HG03139 (cell line): Measurements from ENCODE around the gene KHSRP.
A peak's percentile ranks its signal among the peaks of the same experiment; 100 is the strongest.

ENCODE experiments used
- ATAC-seq: cut with Tn5 transposase; IDR thresholded peaks from one replicate; pipeline ENCODE4 v1.9.1; 2021; ENCODE audit not compliant: unreplicated experiment

The KHSRP gene

GRCh38 chr19:6393983-6394412, 30.6 kb downstream of the KHSRP start:
- no peak for ATAC-seq

- ATAC-seq: peak; percentile 67
Measured at GRCh38 chr19:6393074-6393982, 31.3 kb downstream of the KHSRP start, which contains the start of gene GTF2F1. Gene GTF2F1, minus strand, starts transcription at chr19:6393164. Its CDS starts 169 bp downstream, at chr19:6392995.

- no peak for ATAC-seq
Measured at GRCh38 chr19:6392221-6393073, 32.2 kb downstream of the KHSRP start.

DNA sequence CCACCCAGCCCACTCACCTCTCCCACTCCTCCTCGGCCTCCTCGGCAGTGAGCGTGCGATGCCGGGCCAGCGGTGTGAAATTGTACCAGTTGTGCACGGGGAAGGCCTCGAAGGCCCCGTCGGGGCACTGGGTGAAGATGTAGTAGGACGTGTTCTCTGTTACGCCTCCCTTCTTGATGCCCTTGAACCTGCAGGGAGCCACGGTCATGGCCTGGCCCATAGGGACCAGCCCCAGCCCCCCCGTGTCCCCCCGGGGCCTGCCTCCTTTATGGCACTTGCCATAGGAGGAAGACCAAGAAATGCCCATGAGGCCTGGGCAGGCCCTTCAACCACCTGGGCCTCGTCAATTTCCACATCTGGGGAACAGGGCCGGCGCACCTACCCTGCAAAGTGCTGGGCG, 37.2 kb downstream of the KHSRP start:
- no peak for ATAC-seq

DNA sequence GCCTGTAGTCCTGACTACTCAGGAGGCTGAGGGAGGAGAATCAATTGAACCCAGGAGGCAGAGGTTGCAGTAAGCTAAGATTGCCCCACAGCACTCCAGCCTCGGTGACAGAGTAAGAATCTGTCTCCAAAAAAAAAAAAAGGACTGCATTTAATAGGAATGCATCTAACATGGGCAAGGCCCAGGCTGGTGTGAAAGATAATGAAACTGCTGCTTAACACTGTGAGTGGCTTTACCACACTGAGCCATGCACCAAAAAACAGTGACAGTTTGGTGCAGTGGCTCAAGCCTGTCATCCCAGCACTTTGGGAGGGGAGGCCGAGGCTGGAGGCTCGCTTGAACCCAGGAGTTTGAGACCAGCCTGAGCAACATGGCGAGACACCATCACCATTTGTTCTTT, 40.2 kb downstream of the KHSRP start:
- ATAC-seq: no peak

- no peak for ATAC-seq
Measured at GRCh38 chr19:6383188-6383587, 41.4 kb downstream of the KHSRP start.

DNA sequence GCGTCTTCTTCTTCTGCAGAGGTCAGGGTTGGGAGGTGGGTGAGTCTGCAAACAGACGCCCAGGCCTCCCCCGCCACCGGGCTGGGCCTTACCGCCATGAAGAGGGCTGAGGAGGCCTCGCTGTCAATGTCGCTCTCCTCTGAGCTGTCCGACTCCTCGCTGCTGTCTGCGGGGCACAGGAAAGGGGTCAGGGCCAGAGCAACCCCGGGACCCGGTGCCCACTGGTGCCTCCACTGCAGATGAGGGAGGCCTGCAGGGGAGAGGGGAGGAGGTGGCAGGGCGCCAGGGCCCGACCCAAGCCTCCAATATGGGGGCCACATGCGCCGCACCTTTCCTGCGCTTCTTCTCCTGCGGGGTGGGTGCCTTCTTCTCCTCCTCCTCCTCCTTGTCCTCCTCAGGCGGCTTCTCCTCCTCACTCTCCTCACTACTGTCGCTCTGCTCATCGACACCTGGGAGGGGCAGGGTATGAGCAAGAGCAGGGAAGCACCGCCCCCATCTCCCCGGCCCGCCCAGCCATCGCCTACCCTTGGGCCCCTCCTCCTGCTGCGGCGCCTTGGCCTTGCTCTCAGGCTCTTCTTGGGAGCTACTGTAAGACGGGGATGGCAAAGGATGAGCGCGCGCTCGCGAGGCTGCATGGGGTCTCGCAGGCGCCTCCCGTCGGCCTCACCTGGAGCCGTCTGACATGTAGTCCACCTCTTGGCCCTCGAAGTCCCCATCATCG, 43.4 kb downstream of the KHSRP start:
- no peak for ATAC-seq

DNA sequence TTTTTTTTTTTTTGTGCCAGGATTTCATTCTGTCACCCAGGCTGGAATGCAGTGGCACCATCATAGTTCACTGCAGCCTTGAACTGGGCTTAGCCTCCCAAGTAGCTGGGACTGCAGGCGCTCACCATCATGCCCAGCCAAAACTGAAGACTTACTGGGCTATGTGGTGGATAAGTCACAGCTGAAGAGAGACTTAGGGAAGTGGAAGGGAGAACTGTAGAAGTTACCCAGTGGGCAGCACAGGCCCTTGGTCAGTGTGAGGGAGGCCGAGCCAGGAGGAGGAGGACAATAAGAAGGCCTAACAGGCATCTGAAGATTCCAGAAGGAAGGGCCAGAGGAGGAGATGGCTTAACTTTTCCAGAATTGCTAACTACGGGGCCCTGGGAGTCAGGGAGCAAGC, 44.9 kb downstream of the KHSRP start:
- no peak for ATAC-seq

- no peak for ATAC-seq
Measured at GRCh38 chr19:6378486-6378885, 46.1 kb downstream of the KHSRP start.

DNA sequence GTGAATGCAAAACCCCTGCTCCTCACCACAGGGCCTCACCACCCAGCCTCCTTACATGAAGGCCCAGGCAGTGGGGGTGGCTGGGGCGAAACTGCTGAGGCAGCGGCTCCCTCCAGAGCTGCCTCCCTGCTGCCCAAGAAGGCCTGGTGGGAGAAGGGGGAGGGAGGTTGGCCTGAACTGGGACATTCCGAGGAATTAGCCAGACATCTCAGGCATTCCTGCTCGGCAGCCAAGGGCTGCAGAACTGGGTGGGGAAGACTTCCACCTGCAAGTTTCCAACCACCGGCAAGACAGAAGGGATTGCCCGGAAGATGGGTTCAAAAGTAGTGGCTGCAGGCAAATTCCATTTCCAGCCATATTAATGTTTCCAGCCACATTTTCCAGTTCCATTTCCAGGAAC, 46.6 kb downstream of the KHSRP start:
- ATAC-seq: no peak

DNA sequence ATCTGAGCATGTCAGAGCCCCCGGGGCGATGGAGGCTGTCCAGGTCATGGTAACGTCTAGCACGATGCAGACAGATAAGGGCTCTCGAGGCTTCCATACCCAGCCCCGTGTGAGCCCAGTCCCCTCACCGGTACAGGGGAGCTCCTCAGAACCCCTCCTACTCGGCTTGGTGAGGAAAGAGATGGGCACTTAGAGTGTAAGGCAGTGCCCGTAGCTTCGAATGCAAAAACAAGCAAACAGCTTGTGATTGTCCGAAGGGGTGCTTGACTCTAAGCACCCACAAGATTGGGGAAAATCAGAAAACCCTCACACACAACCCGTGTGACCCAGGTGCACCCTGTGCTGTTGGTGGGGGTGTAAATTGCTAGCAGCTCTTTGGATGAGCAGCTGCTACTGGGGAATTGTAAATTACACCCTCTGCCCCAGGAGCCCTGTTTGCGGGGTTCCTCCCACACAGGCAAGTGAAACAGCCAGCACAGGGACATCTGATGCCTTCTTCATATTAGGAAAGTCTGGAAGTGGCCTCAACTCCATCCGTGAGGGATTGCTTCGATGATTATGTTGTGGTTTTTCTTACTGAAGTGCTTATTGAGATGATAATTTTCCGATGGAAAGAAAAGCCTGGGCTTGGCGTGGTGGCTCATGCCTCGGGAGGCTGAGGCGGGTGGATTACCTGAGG, 48.0 kb downstream of the KHSRP start:
- no peak for ATAC-seq

DNA sequence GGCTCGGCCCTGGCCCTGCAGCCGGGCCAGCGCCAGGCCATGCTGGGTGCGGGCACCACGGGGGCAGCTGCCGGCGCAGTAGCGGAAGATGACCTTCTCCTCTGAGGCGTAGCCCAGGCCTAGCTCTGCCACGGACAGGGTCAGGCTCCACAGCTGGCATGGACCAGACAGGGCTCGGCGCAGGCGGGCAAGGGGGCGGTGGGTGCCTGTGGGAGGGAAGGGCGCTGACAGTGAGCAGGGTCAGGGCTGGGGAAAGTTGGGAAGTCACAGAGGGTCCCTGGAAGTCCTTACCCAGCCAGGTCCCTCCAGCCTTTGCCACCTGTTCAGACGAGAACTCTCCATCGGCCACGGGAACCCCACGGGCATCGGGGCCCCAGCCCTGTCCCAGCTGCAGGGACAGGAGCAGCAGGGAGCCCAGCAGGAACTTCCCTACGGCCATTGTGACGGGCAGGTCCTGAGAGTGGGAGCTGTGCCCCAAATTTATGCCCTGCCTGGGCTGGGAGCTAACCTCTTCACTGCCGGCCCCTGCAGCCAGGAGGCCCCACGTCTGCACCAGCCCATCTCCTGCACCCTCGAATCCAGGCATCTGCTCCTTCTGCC, 49.1 kb downstream of the KHSRP start, which contains the start of gene PSPN:
TSS of gene PSPN (minus strand) at position 523 of the 600 bp plus-strand sequence. CDS start at position 439, 84 bp downstream.
- no peak for ATAC-seq

GRCh38 chr19:6374711-6375410, 49.8 kb downstream of the KHSRP start:
- ATAC-seq: no peak

GRCh38 chr19:6374161-6374709, 50.4 kb downstream of the KHSRP start:
- ATAC-seq: no peak

GRCh38 chr19:6373813-6374108, 50.9 kb downstream of the KHSRP start:
- no peak for ATAC-seq

- peak; percentile 46 for ATAC-seq
Measured at GRCh38 chr19:6373096-6373812, 51.4 kb downstream of the KHSRP start.

- ATAC-seq: peak; percentile 71
Measured at GRCh38 chr19:6372594-6373095, 52.0 kb downstream of the KHSRP start, which contains the start of gene ALKBH7. Gene ALKBH7, plus strand, starts transcription at chr19:6372794. Its CDS starts 27 bp downstream, at chr19:6372821.

DNA sequence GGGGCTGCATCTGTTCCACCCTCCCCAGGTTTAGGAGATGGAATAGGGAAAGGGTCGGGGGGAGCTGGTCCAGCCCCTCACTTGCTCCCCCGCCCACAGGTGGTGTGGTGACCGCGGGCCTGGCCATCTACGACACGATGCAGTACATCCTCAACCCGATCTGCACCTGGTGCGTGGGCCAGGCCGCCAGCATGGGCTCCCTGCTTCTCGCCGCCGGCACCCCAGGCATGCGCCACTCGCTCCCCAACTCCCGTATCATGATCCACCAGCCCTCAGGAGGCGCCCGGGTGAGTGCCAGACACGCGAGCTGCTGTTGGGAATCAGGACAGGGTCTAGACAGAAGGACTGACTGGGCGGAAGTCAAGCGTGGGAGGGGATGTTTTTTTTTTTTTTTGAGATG, 60.3 kb downstream of the KHSRP start:
- no peak for ATAC-seq
